Measurements from ENCODE around the gene NUB1.

The NUB1 gene

DNA sequence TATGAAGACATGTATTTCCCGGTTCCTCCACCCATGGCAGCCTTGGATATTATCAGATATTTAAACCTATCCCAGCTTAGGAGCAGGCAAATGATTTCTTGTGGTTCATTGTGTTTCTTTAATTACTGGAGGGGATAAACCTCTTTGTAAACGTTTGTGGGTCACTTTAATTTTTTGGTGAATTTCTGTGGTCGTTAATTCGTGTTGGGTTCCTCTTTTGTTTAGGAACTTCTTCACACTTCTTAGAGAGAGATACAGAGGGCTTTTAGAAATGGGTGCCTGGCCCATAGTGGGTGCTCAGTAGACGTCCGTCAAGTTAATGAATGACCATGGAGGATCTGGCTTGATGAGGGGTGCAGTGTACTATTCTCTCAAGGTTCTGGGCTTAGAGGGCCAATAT lies 27.2 kb upstream of the NUB1 start:
- no peak for DNase-seq (ENCODE audit: low read depth)

DNA sequence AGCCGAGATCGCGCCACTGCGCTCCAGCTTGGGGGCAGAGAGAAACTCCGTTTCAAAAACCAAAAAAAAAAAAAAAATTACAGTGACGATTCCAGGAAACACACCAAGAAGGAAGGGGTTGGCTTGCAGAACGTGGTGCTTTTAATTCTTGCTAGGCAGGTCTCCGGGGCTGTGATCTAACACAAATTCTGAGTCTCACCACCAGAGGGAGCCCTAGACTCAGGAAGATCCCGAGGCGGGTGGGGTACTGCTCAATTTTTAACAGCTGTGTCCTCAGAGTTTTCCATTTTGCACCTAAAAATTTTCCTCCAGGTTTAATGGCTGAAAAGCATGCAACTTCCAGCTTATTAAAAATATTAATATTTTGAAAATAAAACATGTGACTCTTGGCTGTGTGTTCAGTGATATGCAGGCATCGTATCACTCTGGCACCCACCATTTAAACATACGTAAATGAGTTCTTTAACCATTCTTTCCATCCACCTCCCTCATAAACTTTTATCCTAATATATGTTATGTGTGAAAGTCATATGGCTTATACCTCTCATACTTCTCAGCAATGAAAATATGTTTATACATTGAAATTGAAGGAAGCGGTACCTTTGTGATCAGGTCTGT lies 26.5 kb upstream of the NUB1 start:
- DNase-seq (ENCODE audit: low read depth), result no peak

DNA sequence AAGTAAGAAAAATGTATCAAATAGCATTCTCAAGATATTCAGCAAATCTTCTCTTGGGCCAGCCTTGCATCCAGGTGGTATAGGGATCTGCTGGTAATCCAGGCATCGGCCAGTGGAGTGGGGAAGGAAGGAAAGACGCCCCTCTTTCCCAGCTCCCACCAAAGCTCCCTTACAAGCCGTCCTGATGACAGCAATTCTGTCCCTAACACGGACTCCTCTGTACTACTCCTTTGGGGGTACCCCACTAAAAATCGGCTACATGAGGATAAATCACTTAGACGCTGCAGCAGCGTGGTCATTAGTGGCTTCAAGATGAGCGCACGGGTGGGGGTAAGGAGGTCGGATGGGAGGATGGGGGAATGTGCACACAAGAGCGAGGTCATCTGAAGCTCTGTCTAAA lies 24.7 kb upstream of the NUB1 start:
- no peak for DNase-seq (ENCODE audit: low read depth)

DNA sequence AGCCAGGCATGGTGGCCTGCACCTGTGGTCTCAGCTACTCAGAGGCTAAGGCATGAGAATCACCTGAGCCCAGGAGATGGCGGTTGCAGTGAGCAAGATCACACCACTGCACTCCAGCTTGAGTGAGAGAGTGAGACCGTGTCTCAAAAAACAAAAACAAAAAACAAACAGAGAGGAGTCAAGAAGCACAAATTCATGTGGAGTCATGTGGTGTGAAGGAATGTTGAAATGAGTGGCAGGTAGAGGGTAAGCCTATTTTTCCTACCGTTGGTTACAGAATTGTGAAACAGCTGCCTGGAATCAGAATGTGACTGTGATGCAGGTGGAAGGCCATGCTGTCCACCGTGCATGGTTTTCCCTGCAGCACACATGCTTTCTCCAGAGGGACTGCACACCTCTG lies 23.7 kb upstream of the NUB1 start:
- no peak for DNase-seq (ENCODE audit: low read depth)

DNA sequence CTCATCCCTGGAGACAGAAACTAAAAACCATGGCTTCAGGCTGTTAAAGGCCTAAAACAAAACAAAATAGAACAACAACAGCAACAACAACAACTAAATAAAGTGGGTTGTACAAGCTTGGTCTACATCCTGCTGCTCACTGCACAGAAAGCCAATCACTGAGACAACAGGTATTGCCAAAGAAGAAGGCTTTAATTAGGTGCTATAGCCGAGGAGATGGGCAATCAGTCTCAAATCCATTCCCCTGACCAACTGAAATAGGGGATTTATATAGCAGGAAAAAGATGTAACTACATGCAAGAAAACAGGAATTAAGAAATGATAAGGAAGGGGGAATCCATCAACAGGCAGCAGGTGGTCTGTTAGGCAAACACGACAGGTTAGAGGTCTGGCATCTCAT lies 22.4 kb upstream of the NUB1 start:
- no peak for DNase-seq (ENCODE audit: low read depth)

DNA sequence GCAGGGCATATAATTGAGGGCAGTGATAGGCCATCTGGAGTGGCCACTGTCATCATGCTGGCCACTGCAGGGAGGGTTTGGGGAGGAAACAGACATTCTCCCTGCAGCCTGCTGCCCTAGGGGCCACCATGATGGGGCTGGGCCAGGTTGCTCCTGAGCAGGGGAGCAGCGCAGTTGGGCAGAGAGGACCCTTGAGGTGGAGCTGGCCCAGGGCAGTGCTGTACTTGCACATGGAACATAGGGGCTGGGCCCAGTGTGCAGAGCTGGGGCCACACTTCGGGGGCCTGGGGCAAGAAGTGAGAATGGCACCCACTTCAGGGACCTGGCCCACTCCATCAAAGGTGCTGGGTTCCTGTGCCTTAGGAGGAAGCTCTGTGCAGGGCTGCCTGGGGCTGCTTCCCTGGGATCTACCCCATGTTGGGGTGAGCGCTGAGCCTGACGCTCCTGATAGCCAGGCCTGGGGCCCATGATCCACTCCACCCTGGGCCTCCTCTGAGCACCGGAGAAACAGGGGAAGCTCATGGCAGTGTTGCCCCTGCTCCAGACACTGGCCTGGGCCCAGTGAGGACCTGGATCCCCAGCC lies 21.3 kb upstream of the NUB1 start:
- no peak for DNase-seq (ENCODE audit: low read depth)

DNA sequence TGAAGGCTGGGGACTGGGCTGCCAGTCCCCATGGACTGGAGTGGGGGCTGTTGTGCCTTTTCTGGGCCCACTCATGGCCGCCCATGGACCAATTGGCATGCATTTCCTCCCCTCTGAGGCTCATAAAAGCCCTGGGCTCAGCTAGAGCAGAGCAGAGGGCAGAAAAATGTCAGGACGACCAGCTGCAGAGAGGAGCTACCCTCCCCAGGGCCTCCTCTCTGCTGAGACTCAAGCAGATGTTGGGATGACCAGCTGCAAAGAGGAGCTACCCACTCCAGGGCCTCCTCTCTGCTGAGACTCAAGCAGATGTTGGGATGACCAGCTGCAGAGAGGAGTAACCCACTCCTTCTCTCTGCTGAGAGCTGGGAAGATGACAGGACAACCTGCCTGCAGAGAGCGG lies 20.3 kb upstream of the NUB1 start:
- DNase-seq (ENCODE audit: low read depth), result no peak

DNA sequence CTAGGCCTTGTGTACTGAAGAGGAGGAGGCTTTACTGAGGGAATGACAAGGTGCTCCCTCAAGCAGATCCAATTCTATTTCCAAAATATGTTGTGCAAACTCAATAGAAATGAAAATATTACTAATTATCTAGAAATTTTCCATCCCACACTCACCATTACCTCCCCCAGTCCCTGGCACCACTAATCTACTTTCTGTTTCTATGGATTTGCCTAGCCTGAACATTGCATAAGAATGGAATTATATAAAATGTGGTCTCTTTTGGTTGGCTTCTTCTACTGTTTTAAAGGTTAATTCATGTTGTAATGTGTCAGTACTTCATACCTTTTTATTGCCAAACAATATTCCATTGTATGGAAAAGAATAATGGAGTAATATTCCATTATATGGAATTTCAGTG lies 18.7 kb upstream of the NUB1 start:
- no peak for DNase-seq (ENCODE audit: low read depth)

DNA sequence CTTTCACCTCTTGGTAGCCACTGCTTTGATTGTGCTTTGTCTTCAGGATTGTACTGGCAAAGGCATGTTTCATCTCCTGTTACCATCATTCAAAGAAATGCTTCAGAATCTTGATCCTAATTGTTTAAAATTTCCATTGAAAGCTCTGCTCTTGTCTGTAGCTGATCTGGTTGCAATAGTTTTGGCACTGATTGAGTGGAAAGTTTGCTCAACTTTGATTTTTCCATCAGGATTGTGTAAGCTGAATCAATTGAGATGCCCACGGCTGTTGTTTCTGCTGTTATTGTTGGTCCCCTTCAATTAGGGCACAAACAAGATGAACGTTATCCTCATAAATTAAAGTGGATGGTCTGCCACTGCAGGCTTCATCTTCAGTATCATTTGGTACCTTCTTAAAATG lies 14.6 kb upstream of the NUB1 start:
- no peak for DNase-seq (ENCODE audit: low read depth)

DNA sequence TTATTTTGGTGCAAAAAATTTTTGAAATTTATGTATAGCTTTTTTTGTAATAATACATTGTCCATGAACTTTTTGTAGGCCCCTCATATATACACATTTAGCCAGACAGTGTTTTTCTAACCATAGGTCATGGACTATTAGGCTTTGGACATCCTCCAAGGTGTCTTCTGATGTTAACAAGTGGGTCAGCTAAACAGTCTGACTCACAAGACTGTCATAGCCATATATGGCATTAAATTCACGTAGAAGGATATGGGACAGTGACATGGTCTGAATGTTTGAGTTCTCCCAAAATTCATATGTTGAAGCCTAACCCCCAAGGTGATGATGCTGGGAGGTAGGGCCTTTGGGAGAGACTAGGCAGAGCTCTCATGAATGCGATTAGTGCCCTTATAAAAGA lies 14.0 kb upstream of the NUB1 start:
- DNase-seq (ENCODE audit: low read depth), result no peak

DNA sequence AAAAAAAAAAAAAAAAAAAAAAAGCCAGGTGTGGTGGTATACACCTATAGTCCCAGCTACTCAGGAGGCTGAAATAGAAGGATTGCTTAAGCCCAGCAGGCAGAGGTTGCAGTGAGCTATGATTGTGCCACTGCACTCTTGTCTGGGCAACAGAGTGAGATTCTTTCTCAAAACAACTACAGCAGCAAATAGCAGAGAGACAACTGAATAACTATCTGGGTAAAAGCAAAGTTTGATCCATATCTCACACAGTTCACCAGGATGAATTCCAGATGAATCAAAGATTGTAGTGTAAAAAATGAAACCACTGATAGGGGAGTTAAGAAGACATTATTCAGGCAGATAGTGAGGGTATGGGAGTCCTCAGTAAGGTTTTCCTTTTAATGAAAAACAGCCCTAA lies 11.4 kb upstream of the NUB1 start:
- no peak for DNase-seq (ENCODE audit: low read depth)

DNA sequence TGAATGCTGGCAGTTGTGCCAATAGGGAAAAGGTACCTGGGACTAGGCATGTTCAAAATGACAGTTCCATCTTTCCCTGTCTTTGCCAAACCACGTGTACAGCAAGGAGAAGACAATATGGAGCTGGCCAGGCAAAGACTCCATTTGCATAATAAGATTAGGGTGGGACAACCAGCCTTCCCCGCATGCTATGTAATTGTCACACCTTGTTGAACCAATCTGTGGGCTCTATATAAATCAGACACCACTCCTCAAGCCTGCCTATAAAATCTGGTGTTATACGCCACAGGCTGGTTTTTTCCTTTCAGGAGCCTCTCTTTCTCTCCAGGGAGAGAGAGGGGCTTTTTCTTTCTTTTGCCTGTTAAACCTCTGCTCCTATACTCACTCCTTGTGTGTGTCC lies 11.0 kb upstream of the NUB1 start:
- DNase-seq (ENCODE audit: low read depth), result no peak

DNA sequence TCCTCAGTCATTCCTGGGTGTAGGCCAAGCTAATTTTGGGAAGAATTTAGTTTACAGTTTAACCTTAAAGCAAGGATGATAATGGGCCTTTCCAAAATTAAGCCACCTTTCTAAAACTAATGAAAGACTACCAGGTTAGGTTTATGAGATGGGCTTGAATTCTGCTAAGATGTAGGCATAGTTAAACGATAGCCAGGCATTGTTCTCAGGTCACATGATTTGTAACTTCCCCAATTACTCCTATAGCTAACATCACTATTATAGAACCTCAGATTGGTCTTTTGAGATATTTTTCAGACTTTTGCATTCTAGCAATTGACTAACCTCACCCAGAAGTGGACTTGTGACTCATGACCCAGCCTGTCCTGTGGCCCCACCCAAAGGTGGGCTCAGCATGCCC lies 7.0 kb upstream of the NUB1 start:
- no peak for DNase-seq (ENCODE audit: low read depth)

DNA sequence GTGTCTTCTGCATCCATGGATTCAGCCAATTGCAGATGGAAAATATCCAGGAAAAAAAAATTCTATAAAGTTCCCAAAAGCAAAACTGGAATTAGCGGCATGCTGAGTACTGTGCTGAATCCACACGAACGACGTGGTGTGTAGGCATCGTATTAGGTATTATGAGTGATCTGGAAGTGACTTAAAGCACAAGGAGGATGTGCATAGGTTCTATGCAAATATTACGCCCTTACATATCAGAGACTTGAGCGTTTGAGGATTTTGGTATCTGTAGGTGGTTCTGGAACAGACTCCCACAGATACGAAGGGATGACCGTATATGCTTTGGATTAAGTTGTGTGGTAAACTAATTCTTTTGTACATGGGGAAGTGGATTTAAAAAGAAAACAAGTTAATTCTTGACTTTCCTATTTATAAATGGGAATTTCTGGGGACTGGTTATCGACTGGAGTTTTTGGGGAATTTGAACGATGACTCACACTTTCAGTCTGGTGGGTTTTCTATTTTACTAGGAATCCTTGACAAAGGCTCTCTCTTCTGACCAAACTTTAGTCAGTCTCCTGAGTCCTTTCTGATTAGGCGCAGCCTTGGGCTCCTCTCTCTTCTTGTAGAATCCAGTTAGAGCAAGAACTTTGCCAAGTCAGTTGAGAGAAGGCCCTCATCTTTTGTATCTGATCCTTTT lies 5.4 kb upstream of the NUB1 start:
- no peak for DNase-seq (ENCODE audit: low read depth)

DNA sequence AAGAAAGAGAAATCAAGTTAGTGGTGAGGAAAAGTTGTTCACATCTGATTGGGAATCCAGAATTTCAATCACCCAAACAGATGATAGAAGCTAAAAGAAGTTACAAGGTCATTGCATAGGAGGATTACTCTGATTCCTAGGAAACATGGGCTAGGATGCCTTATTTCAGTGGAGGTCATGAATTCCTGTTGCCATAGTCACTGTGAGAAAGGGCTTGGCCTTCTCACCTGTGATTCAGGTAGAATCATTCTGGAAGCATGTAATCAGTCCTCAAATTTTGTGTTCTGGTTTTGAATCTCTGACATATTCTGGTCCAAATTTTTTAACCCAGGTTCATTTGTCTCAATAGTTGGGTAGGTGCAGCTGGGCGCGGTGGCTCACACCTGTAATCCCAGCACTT lies 4.3 kb upstream of the NUB1 start:
- no peak for DNase-seq (ENCODE audit: low read depth)

DNA sequence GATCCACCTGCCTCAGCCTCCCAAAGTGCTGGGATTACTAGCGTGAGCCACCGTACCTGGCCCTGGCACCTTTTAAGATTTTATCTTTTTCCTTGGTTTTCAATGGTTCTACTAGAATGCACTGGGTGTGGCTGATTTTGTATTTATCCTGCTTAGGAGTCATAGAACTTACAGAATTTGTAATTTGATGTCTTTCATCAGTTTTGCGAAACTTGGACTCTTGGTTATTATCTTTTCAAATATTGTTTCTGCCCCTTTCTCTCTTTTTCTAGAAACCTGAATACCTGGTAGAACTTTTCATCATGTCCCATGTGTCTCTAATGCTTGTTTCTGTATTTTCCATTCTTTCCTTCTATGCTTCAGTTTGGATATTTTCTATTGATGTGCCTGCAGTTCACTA lies 2.8 kb upstream of the NUB1 start:
- no peak for DNase-seq (ENCODE audit: low read depth)

DNA sequence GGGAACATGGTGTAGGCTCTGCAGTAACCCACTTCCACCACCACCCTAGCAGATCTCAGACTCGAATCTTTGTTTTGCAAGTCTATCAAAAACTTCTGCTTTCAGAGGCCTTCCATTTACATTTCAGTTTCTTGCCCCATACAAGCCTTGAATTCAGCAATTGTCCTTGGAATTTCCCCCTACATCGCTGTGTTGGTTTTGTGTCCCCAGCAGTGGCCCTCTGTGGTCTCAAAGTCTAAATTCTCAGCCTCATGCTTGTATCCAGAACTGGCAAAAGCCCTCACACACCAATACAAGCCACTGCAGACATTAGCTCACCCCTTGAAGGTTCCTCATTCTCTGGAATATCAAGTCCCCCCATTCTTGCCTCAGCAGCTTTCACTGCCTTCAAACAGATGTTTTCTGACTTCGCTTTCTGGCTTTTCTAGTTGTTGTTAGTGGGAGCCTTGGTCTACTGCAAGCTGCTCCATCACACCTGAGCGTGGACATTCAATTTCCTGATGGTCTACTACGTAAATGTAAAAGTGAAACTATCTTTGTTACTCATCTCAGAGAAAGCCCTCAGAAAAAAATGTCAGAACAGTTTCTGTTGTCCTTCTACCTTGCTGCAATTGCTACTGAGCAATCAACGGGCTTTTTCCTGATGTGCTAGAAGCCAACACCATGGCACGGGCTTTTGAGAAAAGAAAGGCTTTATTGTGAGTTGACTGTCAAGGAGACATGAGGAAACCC lies 1.8 kb upstream of the NUB1 start:
- DNase-seq (ENCODE audit: low read depth), result no peak

DNA sequence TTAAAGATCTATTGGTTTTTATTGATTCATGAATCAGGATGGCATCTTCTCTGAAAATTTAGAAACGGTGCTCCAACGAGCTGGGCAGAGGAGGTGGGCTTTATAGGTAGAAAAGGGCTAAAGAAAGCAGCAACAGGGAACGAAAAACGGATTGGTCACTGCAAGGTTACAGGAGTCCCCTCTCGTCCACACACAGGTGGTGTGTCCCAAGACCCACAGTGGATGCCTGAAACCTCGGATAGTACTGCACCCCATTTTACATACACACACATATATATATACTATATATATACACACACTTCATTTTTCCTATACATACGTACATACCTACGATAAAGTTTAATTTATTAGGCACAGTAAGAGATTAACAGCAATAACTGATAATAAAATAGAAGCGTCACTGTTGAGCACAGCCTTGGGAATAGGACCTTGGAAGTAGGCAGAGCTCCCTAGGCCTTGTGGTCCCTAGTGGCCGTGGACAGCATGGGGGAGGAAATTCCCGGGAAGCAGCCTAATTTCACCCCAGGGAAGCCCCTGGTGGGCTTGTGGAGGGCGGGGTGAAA lies 737 bp upstream of the NUB1 start:
- DNase-seq (ENCODE audit: low read depth), result no peak

DNA sequence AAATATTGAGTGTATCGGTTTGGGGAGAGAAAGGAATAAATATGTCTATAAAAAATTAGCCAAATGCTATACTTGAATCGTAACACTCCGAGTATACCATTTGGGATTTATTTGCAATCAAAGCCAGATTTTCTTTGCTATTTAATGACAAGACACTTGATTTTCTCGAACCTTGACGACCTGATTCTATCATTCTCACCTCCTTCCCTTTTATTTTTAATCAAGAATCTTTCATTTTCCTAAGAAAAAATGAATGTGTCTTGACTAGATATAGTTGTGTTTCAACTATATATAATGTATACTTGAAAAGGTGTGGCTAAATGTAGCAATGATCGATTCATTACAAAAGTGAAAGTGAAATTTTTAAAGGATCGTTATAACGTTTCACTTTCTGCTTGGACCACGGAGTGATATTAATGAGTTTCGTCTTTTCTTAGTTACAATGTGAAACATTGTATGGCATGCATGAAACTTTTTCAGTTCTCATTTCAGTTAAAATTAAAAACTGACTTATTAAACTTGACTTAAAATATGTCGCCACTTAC lies 562 bp downstream of the NUB1 start:
- no peak for DNase-seq (ENCODE audit: low read depth)

DNA sequence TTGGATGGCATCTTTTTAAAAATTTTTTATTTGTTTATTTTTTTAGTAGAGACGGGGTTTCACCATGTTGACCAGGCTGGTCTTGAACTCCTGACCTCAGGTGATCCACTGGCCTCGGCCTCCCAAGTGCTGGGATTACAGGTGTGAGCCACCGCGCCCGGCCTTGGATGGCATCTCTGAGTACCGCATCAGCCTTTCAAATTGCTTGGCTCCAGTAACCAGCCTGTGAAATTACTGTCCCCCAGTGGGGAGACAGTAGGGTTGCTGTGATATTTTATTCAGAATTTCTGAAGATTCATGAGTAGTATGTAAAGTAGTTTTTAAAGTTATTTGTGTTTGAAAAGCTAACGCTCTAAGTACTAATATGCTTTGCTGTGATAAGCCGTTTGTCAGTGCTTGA lies 1.2 kb downstream of the NUB1 start:
- DNase-seq (ENCODE audit: low read depth), result no peak

DNA sequence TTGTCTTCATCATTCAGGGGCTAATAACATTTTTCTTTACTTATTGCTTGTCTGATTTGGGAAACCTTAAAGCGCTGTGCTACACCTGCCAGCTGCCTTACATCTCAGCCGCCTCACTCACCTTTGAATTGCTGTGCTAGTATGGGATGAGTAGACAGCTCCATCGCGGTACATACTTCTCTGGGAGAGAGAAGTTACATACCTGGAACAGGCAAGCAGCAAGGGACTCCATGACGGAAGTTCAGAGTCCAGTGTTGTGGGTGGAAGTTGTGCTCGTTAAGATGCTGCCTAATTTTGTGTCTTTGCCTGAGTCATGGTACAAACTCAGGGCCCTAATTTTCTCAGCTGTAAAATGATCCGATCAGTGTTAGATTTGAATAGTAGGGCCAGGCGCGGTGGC lies 1.9 kb downstream of the NUB1 start:
- DNase-seq (ENCODE audit: low read depth), result no peak

DNA sequence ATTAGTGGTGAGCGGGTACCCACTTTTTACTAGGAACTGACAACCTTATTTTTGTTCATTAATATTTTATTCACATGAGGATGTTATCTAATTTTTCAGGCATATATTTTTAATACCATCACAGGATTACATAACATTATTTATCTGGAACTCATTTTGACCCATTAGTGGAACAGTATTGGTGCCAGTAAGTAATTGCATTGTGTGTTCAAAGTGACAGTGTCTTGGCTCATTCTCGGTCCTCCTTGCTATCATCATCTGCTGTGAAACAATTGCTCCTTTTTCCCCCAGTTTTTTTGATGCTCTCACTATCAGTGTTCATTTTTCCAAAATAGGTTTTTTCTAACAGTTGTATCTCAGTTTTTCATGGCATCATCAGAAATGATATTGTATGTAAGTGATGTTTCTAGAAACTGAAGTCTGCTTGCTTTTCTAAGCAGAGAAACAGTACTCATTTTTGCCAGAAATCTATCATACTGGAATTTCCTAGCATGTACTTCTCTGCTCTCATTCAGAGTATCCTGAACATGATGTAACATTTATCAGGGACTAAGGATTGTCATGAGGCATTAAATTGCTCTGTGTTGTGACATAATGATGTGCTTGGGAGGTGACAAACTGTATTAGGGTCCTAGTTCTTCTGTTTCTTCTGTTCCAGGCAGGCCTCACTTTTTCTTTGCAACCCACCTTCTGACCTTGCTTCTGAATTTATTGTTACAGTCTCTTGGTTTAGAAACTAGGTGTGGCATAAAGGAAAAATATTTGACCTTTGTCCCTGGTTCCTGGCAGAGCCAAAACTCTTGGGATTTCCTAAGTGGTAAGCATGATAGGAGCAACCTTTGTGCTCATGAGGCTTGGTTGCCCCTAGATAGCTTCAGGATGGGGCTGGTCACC lies 4.2 kb downstream of the NUB1 start:
- DNase-seq (ENCODE audit: low read depth), result no peak

Measured in GM04503 (cell line).